Measurements from ENCODE around the gene FRZB.

The FRZB gene

GRCh38 chr2:182792441-182792840 lies 74.0 kb downstream of the FRZB start:
- no peak for ATAC-seq
- no peak for DNase-seq

- ATAC-seq (no peak), DNase-seq (no peak)
Measured at GRCh38 chr2:182784777-182785176, 81.7 kb downstream of the FRZB start.

- DNase-seq (no peak), ATAC-seq (no peak)
Measured at GRCh38 chr2:182784058-182784706, 82.3 kb downstream of the FRZB start.
